Measurements from ENCODE around the gene DSCAM. TPM values are rescaled to one million over a fixed set of nuclear protein-coding genes. Genes with fewer than 3 reads are reported as not detected.

The DSCAM gene
- total RNA-seq, 1 donor from 2014 or later = not detected

- Histone ChIP-seq H3K27me3 (no peaks in the 10 kb centered on the region), H3K36me3 (no peaks in the 10 kb centered on the region), H3K4me3 (no peak overlapping the region), H3K4me1 (no peaks in the 10 kb centered on the region), H3K27ac (no peak overlapping the region), H3K9me3 (no peaks in the 10 kb centered on the region)
- intact Hi-C loops (cut with DNase I) = no loop called here
- no peak for TF ChIP-seq POLR2A (IDR thresholded peaks at IDR 0.05)
- no peak for TF ChIP-seq POLR2AphosphoS5 (IDR thresholded peaks at IDR 0.05; ENCODE audit: insufficient read depth in 1 of 2, low read depth in 1 of 2)
- no peak for TF ChIP-seq CTCF (IDR thresholded peaks at IDR 0.05)
- DNase-seq (ENCODE audit: extremely low spot score in 2 of 2) = no peak
These were observed 269.5 kb downstream of the DSCAM start for GRCh38 chr21:40577285-40578043.

GRCh38 chr21:40575976-40576375 is 271.0 kb downstream of the DSCAM start:
- Histone ChIP-seq H3K9me3 (no peaks in the 10 kb centered on the region), H3K27me3 (no peaks in the 10 kb centered on the region), H3K4me1 (no peaks in the 10 kb centered on the region), H3K27ac (no peak overlapping the region), H3K4me3 (no peak overlapping the region), H3K36me3 (no peaks in the 10 kb centered on the region)
- no peak for TF ChIP-seq POLR2A (IDR thresholded peaks at IDR 0.05)
- TF ChIP-seq POLR2AphosphoS5 (IDR thresholded peaks at IDR 0.05; ENCODE audit: insufficient read depth in 1 of 2, low read depth in 1 of 2) = no peak
- no peak for TF ChIP-seq CTCF (IDR thresholded peaks at IDR 0.05)
- intact Hi-C loops (cut with DNase I) = no loop called here
- DNase-seq (ENCODE audit: extremely low spot score in 2 of 2) = no peak

GRCh38 chr21:40569357-40569756 is 277.6 kb downstream of the DSCAM start:
- H3K27me3 ChIP-seq = no peaks in the 10 kb centered on the region
- H3K27ac ChIP-seq = no peak overlapping the region
- H3K9me3 ChIP-seq = no peaks in the 10 kb centered on the region
- DNase-seq (ENCODE audit: extremely low spot score in 2 of 2) = no peak
- H3K36me3 ChIP-seq = no peaks in the 10 kb centered on the region
- H3K4me1 ChIP-seq = no peaks in the 10 kb centered on the region
- TF ChIP-seq CTCF (IDR thresholded peaks at IDR 0.05) (no peak), POLR2A (IDR thresholded peaks at IDR 0.05) (no peak)
- intact Hi-C loops (cut with DNase I) = no loop called here
- no peak overlapping the region for H3K4me3 ChIP-seq

- intact Hi-C loops (cut with DNase I) = no loop called here
- DNase-seq (ENCODE audit: extremely low spot score in 2 of 2) = no peak
- Histone ChIP-seq H3K27me3 (no peaks in the 10 kb centered on the region), H3K4me3 (no peak overlapping the region), H3K36me3 (no peaks in the 10 kb centered on the region), H3K9me3 (no peaks in the 10 kb centered on the region), H3K27ac (no peak overlapping the region), H3K4me1 (no peaks in the 10 kb centered on the region)
- no peak for TF ChIP-seq POLR2AphosphoS5 (IDR thresholded peaks at IDR 0.05; ENCODE audit: insufficient read depth in 1 of 2, low read depth in 1 of 2)
- no peak for TF ChIP-seq CTCF (IDR thresholded peaks at IDR 0.05)
- TF ChIP-seq POLR2A (IDR thresholded peaks at IDR 0.05) = no peak
These were observed 278.2 kb downstream of the DSCAM start for GRCh38 chr21:40568807-40569206.

- DNase-seq (ENCODE audit: extremely low spot score in 2 of 2) = no peak
- no peaks in the 10 kb centered on the region for H3K27me3 ChIP-seq
- intact Hi-C loops (cut with DNase I) = no loop called here
- no peak overlapping the region for H3K27ac ChIP-seq
- H3K9me3 ChIP-seq = no peaks in the 10 kb centered on the region
- H3K4me3 ChIP-seq = no peak overlapping the region
- H3K36me3 ChIP-seq = no peaks in the 10 kb centered on the region
- TF ChIP-seq POLR2AphosphoS5 (IDR thresholded peaks at IDR 0.05; ENCODE audit: insufficient read depth in 1 of 2, low read depth in 1 of 2) (no peak), CTCF (IDR thresholded peaks at IDR 0.05) (no peak), POLR2A (IDR thresholded peaks at IDR 0.05) (no peak)
- H3K4me1 ChIP-seq = no peaks in the 10 kb centered on the region
These were observed 279.5 kb downstream of the DSCAM start for GRCh38 chr21:40567501-40567900.

Data from vagina (tissue), 2 donors.